BJ (cell line): Measurements from ENCODE around the gene KIF15. TPM values are rescaled to one million over a fixed set of nuclear protein-coding genes. Genes with fewer than 3 reads are reported as not detected.

ENCODE experiments used
- CTCF ChIA-PET: fragments of 350-600 bp; formaldehyde crosslinking; extraction: SDS; loops from one replicate; lab custom pipeline; 2021; ENCODE audit warnings: antibody characterized with exemption, inconsistent platforms; lab: Yijun Ruan, JAX
- POLR2A ChIA-PET: fragments of 300-600 bp; sonication (Branson Sonifier 250); formaldehyde crosslinking; extraction: SDS; loops from one replicate; lab custom pipeline; 2021; ENCODE audit warnings: antibody characterized with exemption; lab: Charles Lee
- DNase-seq: peaks from one replicate; pipeline ENCODE4 v3.0.0-alpha.2; 2011; ENCODE audit warnings: low read depth
- H3K27me3 ChIP-seq: 2 replicates; pipeline ENCODE4 v1.6.0; 2011; ENCODE audit warnings: low read length; ENCODE audit not compliant: control insufficient read depth, insufficient read depth
- H3K36me3 ChIP-seq: 2 replicates; pipeline ENCODE4 v1.5.1; 2011; ENCODE audit warnings: low read length; ENCODE audit not compliant: control insufficient read depth, insufficient read depth
- H3K4me3 ChIP-seq: 2 replicates; pipeline ENCODE4 v1.5.1; 2011; ENCODE audit warnings: low read depth, mild to moderate bottlenecking, control low read depth, low read length
- polyA plus RNA-seq: library from polyadenylated mRNA; depleted of rRNA; stranded (reverse); fragments of >200 nt; gene quantifications from 2 replicates; pipeline ENCODE4 v1.2.3, GENCODE V29; 2011
- TF ChIP-seq, protein P1 (sequence below): IDR thresholded peaks from 2 replicates; pipeline ENCODE4 v1.5.1; 2011; ENCODE audit warnings: low read depth, mild to moderate bottlenecking, control low read depth, inconsistent platforms, low read length, moderate library complexity; ENCODE audit not compliant: insufficient read depth

The KIF15 gene
- polyA plus RNA-seq, 1 experiment, result 2.0 TPM

DNA sequence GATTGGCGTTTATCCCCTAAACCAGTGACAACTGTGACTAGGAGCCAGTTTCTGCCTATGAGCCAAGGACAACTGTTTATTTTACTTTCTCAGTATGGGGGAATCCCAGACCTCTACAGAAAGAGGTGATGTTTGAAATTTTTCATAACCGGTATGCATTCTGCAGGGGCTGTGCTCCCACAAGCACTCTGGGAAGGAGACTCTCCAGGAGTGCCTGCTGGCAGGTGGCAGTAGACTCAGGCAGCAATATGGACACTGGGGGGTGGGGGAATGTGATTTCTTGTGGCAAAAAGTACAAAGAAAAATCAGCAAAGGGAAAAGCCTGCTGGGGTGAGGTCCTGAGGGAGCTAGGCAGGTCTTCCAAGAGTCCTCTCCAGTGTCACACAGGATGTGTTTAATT, 118.7 kb downstream of the KIF15 start:
- ChIA-PET CTCF (interaction anchor here (0.6 kb wide), 1 partner anchor 9 kb away, joined by 3 read pairs; no protein-coding TSS in a partner anchor), POLR2A (interaction anchor here (0.6 kb wide), 1 partner anchor 12 kb away, joined by 3 read pairs; no protein-coding TSS in a partner anchor)
- Histone ChIP-seq H3K36me3 (no peaks in the 10 kb centered on the region), H3K27me3 (no peaks in the 10 kb centered on the region), H3K4me3 (no peak overlapping the region)
- no peak for DNase-seq
- TF ChIP-seq, protein P1, sequence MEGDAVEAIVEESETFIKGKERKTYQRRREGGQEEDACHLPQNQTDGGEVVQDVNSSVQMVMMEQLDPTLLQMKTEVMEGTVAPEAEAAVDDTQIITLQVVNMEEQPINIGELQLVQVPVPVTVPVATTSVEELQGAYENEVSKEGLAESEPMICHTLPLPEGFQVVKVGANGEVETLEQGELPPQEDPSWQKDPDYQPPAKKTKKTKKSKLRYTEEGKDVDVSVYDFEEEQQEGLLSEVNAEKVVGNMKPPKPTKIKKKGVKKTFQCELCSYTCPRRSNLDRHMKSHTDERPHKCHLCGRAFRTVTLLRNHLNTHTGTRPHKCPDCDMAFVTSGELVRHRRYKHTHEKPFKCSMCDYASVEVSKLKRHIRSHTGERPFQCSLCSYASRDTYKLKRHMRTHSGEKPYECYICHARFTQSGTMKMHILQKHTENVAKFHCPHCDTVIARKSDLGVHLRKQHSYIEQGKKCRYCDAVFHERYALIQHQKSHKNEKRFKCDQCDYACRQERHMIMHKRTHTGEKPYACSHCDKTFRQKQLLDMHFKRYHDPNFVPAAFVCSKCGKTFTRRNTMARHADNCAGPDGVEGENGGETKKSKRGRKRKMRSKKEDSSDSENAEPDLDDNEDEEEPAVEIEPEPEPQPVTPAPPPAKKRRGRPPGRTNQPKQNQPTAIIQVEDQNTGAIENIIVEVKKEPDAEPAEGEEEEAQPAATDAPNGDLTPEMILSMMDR, result no peak

DNA sequence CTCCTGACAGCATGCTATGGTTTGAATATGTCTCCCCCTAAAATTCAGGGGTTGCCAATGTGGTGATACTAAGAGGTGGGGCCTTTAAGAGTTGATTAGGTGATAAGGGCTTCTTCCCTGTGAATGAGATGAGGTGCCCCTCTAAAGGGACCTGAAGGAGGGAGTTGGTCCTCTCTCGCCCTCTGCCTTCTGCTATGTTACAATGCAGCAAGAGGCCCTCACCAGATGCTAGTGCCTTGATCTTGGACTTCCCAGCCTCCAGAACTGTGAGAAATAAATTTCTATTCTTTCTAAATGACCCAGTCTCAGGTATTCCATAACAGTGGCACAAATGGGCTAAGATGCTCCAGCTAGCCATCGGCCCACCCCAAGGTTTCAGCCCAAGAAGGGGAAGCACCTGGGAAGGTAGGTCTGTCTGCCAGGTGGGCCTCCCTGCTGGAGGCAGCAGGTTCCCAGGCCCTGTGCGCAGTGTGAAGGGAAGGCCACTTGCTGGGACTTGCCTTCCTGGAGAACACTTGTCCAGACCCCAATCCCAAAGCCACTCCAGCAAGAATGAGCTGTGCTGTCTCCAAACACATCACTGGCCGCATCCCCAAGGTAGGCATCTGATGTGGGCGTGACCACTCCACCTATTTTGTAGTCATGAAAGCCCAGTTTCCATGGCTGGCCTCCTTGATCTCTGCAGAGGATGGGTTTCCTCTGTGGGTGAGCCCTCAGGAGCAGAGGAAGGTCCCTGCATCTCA, 121.8 kb downstream of the KIF15 start:
- no peaks in the 10 kb centered on the region for H3K27me3 ChIP-seq
- CTCF ChIA-PET, result interaction anchor here (1.4 to 2.2 kb wide), 3 partner anchors 11 to 111 kb away, joined by 4 to 6 read pairs (median 4); no protein-coding TSS in a partner anchor
- TF ChIP-seq, protein P1, result peak; percentile 6; the same call in 1 of the 2 replicates
- H3K36me3 ChIP-seq, result no peaks in the 10 kb centered on the region
- no peak for DNase-seq
- no peak overlapping the region for H3K4me3 ChIP-seq
- POLR2A ChIA-PET, result no interaction called here

GRCh38 chr3:44883999-44884431, 122.4 kb downstream of the KIF15 start:
- Histone ChIP-seq H3K4me3 (no peak overlapping the region), H3K36me3 (no peaks in the 10 kb centered on the region), H3K27me3 (no peaks in the 10 kb centered on the region)
- TF ChIP-seq, protein P1, result no peak
- peak; percentile 91 for DNase-seq
- ChIA-PET POLR2A (no interaction called here), CTCF (interaction anchor here (0.8 to 2.2 kb wide), 4 partner anchors 11 to 157 kb away, joined by 3 to 6 read pairs (median 4); no protein-coding TSS in a partner anchor)

- CTCF ChIA-PET, result interaction anchor here (1.0 to 1.8 kb wide), 2 partner anchors 17 to 29 kb away, joined by 4 to 5 read pairs; no protein-coding TSS in a partner anchor
- Histone ChIP-seq H3K36me3 (no peaks in the 10 kb centered on the region), H3K27me3 (no peaks in the 10 kb centered on the region), H3K4me3 (no peak overlapping the region)
- POLR2A ChIA-PET, result no interaction called here
- peak; percentile 56 for DNase-seq
- TF ChIP-seq, protein P1, result no peak
These were observed 124.0 kb downstream of the KIF15 start for GRCh38 chr3:44885618-44886017.

- Histone ChIP-seq H3K36me3 (no peaks in the 10 kb centered on the region), H3K4me3 (no peak overlapping the region), H3K27me3 (no peaks in the 10 kb centered on the region)
- ChIA-PET POLR2A (no interaction called here), CTCF (interaction anchor here (1.8 kb wide), 1 partner anchor 28 kb away, joined by 5 read pairs; no protein-coding TSS in a partner anchor)
- no peak for DNase-seq
- TF ChIP-seq, protein P1, result no peak
These were observed 125.0 kb downstream of the KIF15 start for GRCh38 chr3:44886561-44886960.
